Stomach (tissue), 9 donors: Measurements from ENCODE around the gene OR8S1. TPM values are rescaled to one million over a fixed set of nuclear protein-coding genes. Genes with fewer than 3 reads are reported as not detected.
"Not testable (repeated sequence)": the region's sequence is repeated elsewhere in the genome, so short reads cannot be mapped to it uniquely, and the experiment has no call there.

Experiments
- DNase-seq, 2 donors: peaks; one replicate each; pipeline versions ENCODE4 v3.0.0 to v3.0.0-alpha.2; 2013 to 2019
- H3K27ac ChIP-seq, 5 donors: fragments of 200-600 bp in 4 of 5; sonication (generic) in 4 of 5; one replicate each; pipeline ENCODE4 v1.5.1; 2013 to 2019; ENCODE audit warnings: mild to moderate bottlenecking in 1 of 5, moderate library complexity in 1 of 5
- H3K27me3 ChIP-seq, 3 donors: fragments of 200-600 bp; sonication (generic); one replicate each; pipeline ENCODE4 v1.5.1; 2017 to 2019; ENCODE audit warnings: mixed run types in 1 of 3
- H3K36me3 ChIP-seq, 4 donors: fragments of 200-600 bp; sonication (generic); 1 replicate in 3 of 4; 2 replicates in 1 of 4; pipeline ENCODE4 v1.5.1; 2016 to 2019
- H3K4me1 ChIP-seq, 4 donors: fragments of 200-600 bp; sonication (generic); one replicate each; pipeline ENCODE4 v1.5.1; 2016 to 2019
- H3K4me3 ChIP-seq, 4 donors: fragments of 200-600 bp; sonication (generic) in 3 of 4; one replicate each; pipeline ENCODE4 v1.5.1; 2016 to 2019; ENCODE audit warnings: mild to moderate bottlenecking in 1 of 4
- H3K9me3 ChIP-seq, 4 donors: fragments of 200-600 bp; sonication (generic); one replicate each; pipeline ENCODE4 v1.5.1; 2016 to 2019
- EP300 ChIP-seq: sonication (generic); formaldehyde crosslinking; IDR thresholded peaks from one replicate; pipeline ENCODE4 v1.6.1; 2017; ENCODE audit warnings: antibody characterized with exemption
- POLR2A ChIP-seq, 4 donors: fragments of 450-650 bp; IDR thresholded peaks; one replicate each; pipeline ENCODE4 v1.6.1; 2016; ENCODE audit warnings: antibody characterized with exemption in 4 of 4, control low read depth in 2 of 4, mild to moderate bottlenecking in 1 of 4, moderate library complexity in 1 of 4
- POLR2AphosphoS5 ChIP-seq, 3 donors: sonication (generic); formaldehyde crosslinking; IDR thresholded peaks; one replicate each; pipeline ENCODE4 v1.6.1; 2016; ENCODE audit warnings: antibody characterized with exemption in 3 of 3
- WGBS, 5 donors: extraction: QIAGEN DNeasy Blood & Tissue Kit in 3 of 5; methylation state at CpG; one replicate each; pipeline versions ENCODE4 v1.1.5 to v1.1.7; 2013 to 2018; 5-methylcytosine and 5-hydroxymethylcytosine counted together
- intact Hi-C: fragments of 100-400 bp; cut with DNase I; formaldehyde crosslinking; loops from one replicate; pipeline ENCODE4 v1.15.1; 2023; ENCODE audit warnings: low total_unique reads
- polyA plus RNA-seq, 3 donors: library from polyadenylated mRNA; stranded (reverse); fragments of 200-250 nt; gene quantifications; one replicate each; pipeline ENCODE4 v1.2.3, GENCODE V29; 2013
- total RNA-seq, 5 donors: library from RNA; depleted of rRNA; stranded (reverse); fragments of >200 nt; gene quantifications; one replicate each; pipeline versions ENCODE4 v1.1.0 to v1.2.3, GENCODE V29; 2014 to 2016
- TF ChIP-seq, protein P1 (sequence below), 7 experiments: fragments of 450-650 bp in 4 of 7; fragments of 200-600 bp in 3 of 7; sonication (generic) in 3 of 7; IDR thresholded peaks; one replicate each; pipeline ENCODE4 v1.5.1; 2016 to 2019; ENCODE audit warnings: antibody characterized with exemption in 7 of 7, control low read depth in 2 of 7, mild to moderate bottlenecking in 1 of 7
- donor health status: healthy with polysubstance abuse.
- donor health status: Bipolar disorder and iron deficiency.
- donor health status: healthy.

OR8S1 gene
- total and polyA plus RNA-seq, 8 donors: not detected

DNA sequence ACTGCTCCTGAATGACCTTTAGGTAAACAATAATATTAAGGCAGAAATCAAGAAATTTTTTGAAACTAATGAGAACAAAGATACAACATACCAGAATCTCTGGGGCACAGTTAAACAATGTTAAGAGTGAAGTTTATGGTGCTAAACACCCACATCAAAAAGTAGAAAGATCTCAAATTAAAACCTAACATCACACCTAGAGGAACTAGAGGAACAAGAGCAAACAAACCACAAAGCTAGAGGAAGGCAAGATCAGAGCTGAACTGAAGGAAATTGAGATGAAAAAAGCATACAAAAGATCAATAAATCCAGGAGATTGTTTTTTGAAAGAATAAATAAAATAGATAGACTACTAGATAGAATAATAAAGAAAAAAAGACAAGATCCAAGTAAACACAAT, 7.2 kb downstream of the OR8S1 start:
- H3K27ac ChIP-seq: no peak overlapping the region
- no peak for DNase-seq
- peaks cover 0 to 8% (median 3%) of the 10 kb centered on the region in 4 donors for H3K9me3 ChIP-seq
- TF ChIP-seq POLR2A (IDR thresholded peaks at IDR 0.05) (no peak), EP300 (no peak), POLR2AphosphoS5 (IDR thresholded peaks at IDR 0.05) (no peak)
- TF ChIP-seq, protein P1, sequence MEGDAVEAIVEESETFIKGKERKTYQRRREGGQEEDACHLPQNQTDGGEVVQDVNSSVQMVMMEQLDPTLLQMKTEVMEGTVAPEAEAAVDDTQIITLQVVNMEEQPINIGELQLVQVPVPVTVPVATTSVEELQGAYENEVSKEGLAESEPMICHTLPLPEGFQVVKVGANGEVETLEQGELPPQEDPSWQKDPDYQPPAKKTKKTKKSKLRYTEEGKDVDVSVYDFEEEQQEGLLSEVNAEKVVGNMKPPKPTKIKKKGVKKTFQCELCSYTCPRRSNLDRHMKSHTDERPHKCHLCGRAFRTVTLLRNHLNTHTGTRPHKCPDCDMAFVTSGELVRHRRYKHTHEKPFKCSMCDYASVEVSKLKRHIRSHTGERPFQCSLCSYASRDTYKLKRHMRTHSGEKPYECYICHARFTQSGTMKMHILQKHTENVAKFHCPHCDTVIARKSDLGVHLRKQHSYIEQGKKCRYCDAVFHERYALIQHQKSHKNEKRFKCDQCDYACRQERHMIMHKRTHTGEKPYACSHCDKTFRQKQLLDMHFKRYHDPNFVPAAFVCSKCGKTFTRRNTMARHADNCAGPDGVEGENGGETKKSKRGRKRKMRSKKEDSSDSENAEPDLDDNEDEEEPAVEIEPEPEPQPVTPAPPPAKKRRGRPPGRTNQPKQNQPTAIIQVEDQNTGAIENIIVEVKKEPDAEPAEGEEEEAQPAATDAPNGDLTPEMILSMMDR (IDR thresholded peaks at IDR 0.05): no peak
- H3K36me3 ChIP-seq: no peaks in the 10 kb centered on the region
- no peaks in the 10 kb centered on the region for H3K4me1 ChIP-seq
- intact Hi-C loops: no loop called here
- no peak overlapping the region for H3K4me3 ChIP-seq
- peaks cover 0 to 3% (median 0%) of the 10 kb centered on the region in 3 donors for H3K27me3 ChIP-seq

DNA sequence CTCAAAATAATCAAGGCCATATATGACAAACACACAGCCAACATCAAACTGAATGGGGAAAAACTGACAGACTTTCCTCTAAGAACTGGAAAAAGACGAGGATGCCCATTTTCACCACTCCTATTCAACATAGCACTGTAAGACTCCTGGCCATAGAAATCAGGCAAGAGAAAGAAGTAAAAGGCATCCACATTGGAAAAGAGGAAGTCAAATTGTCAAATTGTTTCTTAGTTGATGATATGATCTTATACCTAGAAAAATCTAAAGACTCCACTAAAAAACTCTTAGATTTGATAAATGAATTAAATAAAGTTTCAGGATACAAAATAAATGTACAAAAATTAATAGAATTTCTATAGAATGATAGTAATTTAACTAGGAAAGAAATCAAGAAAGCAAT, 11.2 kb downstream of the OR8S1 start:
- no peak overlapping the region for H3K4me3 ChIP-seq
- H3K4me1 ChIP-seq: no peaks in the 10 kb centered on the region
- H3K36me3 ChIP-seq: no peaks in the 10 kb centered on the region
- H3K9me3 ChIP-seq: peaks cover 0 to 8% (median 3%) of the 10 kb centered on the region in 4 donors
- intact Hi-C loops: no loop called here
- 78 to 91% (median 89%) methylated on average over 1 of the region's 1 CpG for WGBS, 5 donors
- H3K27me3 ChIP-seq: peaks cover 0 to 5% (median 0%) of the 10 kb centered on the region in 3 donors
- no peak overlapping the region for H3K27ac ChIP-seq
- TF ChIP-seq POLR2A (IDR thresholded peaks at IDR 0.05) (no peak), POLR2AphosphoS5 (IDR thresholded peaks at IDR 0.05) (no peak), EP300 (no peak)
- TF ChIP-seq, protein P1 (IDR thresholded peaks at IDR 0.05): no peak
- DNase-seq: no peak

DNA sequence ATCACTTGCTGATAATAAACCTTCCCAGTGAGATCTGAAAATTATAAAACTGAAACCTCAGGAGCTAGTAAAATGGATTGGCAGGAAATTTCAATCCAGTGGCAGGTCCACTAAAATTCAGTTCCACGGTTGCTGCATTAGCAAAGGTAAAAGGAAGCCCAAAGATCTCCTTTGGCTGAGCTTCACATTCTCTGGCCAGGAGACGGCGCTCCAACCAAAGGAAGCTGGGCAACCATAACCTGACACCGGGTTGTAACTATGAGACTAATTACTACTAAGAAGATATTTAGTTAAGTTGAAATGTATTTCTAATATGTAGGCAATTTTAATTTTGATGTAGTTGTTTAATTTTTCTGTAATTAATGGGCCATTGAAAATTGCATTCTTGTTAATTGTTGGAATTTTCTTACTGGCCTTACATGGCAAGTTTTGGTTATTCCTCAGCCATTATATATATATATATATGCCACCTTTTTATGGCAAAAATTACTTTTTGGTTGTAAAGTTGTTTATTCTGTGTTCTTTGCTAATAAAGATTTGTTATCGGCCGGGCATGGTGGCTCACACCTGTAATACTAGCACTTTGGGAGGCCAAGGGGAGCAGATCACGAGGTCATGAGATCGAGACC, 17.0 kb downstream of the OR8S1 start:
- Histone ChIP-seq H3K4me1 (no peaks in the 10 kb centered on the region), H3K27ac (no peak overlapping the region), H3K36me3 (no peaks in the 10 kb centered on the region), H3K27me3 (peaks cover 0 to 14% (median 0%) of the 10 kb centered on the region in 3 donors), H3K4me3 (no peak overlapping the region), H3K9me3 (no peaks in the 10 kb centered on the region)
- WGBS, 5 donors: 48 to 63% (median 52%) methylated on average over 8 of the region's 8 CpGs
- intact Hi-C loops: no loop called here
- DNase-seq: peak; percentile 53 to 66
- TF ChIP-seq POLR2A (IDR thresholded peaks at IDR 0.05): no peak
- no peak for TF ChIP-seq POLR2AphosphoS5 (IDR thresholded peaks at IDR 0.05)
- TF ChIP-seq, protein P1 (IDR thresholded peaks at IDR 0.05): peak in 4 of 7 experiments; percentile 18 to 49 (median 40)
- TF ChIP-seq EP300: no peak

DNA sequence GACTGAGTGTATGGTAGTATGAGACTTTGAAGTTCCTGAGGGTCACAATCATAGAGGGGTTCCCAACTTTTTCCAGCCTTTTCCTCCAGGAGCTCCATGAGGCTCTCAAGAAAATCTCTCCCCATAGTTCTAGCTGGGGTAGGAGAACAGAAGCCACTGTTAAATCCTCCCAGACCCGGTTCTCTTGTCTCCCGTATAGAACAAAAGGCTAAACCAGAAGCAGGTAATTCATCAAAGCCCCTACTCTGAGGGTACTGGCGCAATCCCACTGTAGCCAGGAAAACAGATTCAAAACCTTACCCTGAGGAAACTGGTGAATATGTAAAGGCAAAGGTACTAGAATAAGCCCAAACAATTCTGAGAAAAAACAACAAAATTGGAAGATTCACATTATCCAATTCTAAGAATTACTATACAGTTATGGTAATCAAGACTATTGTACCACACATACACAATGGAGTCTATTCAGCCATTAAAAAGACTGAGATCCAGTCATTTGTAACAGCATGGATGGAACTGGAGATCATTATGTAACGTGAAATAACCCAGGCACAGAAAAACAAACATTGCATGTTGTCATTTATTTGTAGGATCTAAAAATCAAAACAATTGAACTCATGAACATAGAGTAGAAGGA, 20.5 kb downstream of the OR8S1 start:
- no peak for DNase-seq
- Histone ChIP-seq H3K9me3 (peaks cover 0 to 7% (median 3%) of the 10 kb centered on the region in 4 donors), H3K27me3 (peaks cover 0 to 9% (median 0%) of the 10 kb centered on the region in 3 donors), H3K4me1 (no peaks in the 10 kb centered on the region), H3K4me3 (no peak overlapping the region), H3K36me3 (no peaks in the 10 kb centered on the region), H3K27ac (no peak overlapping the region)
- intact Hi-C loops: no loop called here
- TF ChIP-seq, protein P1 (IDR thresholded peaks at IDR 0.05): no peak
- TF ChIP-seq EP300: no peak
- TF ChIP-seq POLR2A (IDR thresholded peaks at IDR 0.05): no peak
- TF ChIP-seq POLR2AphosphoS5 (IDR thresholded peaks at IDR 0.05): no peak
- WGBS, 5 donors: 42 to 55% (median 46%) methylated on average over 4 of the region's 4 CpGs

DNA sequence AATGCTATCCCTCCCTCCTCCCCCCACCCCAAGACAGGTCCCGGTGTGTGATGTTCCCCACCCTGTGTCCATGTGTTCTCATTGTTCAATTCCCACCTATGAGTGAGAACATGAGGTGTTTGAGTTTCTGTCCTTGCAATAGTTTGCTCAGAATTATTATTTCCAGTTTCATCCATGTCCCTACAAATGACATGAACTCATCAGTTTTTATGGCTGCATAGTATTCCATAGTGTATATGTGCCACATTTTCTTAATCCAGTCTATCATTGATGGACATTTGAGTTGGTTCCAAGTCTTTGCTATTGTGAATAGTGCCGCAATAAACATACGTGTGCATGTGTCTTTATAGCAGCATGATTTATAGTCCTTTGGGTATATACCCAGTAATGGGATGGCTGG, 21.6 kb downstream of the OR8S1 start:
- H3K4me3 ChIP-seq, H3K36me3 ChIP-seq, DNase-seq, intact Hi-C loops, H3K27me3 ChIP-seq, H3K4me1 ChIP-seq, H3K9me3 ChIP-seq, H3K27ac ChIP-seq: not testable (repeated sequence)
- WGBS, 5 donors: 89 to 97% (median 90%) methylated on average over 1 to 3 of the region's 3 CpGs

DNA sequence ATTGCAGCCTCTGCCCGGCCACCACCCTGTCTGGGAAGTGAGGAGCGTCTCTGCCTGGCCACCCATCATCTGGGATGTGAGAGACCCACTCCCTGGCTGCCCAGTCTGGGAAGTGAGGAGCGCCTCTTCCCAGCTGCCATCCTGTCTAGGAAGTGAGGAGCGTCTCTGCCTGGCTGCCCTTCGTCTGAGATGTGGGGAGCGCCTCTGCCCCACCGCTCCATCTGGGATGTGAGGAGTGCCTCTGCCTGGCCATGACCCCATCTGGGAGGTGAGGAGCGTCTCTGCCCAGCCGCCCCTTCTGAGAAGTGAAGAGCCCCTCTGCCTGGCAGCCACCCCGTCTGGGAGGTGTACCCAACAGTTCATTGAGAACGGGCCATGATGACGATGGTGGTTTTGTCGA, 26.2 kb downstream of the OR8S1 start:
- peaks cover 0 to 10% (median 0%) of the 10 kb centered on the region in 3 donors for H3K27me3 ChIP-seq
- DNase-seq, H3K9me3 ChIP-seq, intact Hi-C loops, H3K4me3 ChIP-seq, H3K4me1 ChIP-seq, H3K36me3 ChIP-seq, H3K27ac ChIP-seq: not testable (repeated sequence)
- WGBS, 5 donors: 86 to 94% (median 92%) methylated on average over 11 to 13 of the region's 13 CpGs

DNA sequence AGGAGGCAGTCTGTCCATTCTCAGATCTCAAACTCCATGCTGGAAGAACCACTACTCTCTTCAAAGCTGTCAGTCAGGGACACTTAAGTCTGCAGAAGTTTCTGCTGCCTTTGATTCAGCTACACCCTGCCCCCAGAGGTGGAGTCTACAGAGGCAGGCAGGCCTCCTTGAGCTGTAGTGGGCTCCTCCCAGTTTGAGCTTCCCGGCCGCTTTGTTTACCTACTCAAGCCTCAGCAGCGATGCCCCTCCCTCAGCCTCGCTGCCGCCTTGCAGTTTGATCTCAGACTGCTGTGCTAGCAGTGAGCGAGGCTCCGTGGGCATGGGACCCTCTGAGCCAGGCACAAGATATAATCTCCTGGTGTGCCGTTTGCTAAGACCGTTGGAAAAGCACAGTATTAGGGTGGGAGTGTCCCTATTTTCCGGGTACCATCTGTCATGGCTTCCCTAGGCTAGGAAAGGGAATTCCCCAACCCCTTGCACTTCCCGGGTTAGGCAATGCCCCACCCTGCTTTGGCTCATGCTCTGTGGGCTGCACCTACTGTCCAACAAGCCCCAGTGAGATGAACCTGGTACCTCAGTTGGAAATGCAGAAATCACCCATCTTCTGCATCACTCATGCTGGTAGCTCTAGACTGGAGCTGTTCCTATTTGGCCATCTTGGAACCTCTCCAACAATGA, 28.4 kb downstream of the OR8S1 start:
- intact Hi-C loops, H3K4me1 ChIP-seq, H3K9me3 ChIP-seq, H3K36me3 ChIP-seq, H3K27ac ChIP-seq: not testable (repeated sequence)
- Histone ChIP-seq H3K4me3 (peak overlapping the region in 1 of 4 donors; percentile 12), H3K27me3 (peaks cover 0 to 10% (median 0%) of the 10 kb centered on the region in 3 donors)
- 28 to 51% (median 39%) methylated on average over 2 to 11 of the region's 11 CpGs for WGBS, 5 donors
- DNase-seq: peak; percentile 36 to 48
